ENCODE results near the gene MCM9.
"Not testable (repeated sequence)": the region's sequence is repeated elsewhere in the genome, so short reads cannot be mapped to it uniquely, and the experiment has no call there.

Gene MCM9

GRCh38 chr6:118791499-118791898 is 143.5 kb downstream of the MCM9 start:
- DNase-seq = no peak

GRCh38 chr6:118789954-118790353 is 145.0 kb downstream of the MCM9 start:
- DNase-seq = no peak

GRCh38 chr6:118789419-118789818 is 145.5 kb downstream of the MCM9 start:
- DNase-seq = no peak

GRCh38 chr6:118788702-118789101 is 146.3 kb downstream of the MCM9 start:
- DNase-seq = no peak

- peak in 1 of 2 experiments; percentile 5 for DNase-seq
Observed at GRCh38 chr6:118787724-118788423, 147.1 kb downstream of the MCM9 start.

- DNase-seq = no peak
Observed at GRCh38 chr6:118786596-118787453, 148.1 kb downstream of the MCM9 start.

- DNase-seq = no peak
Observed at GRCh38 chr6:118785601-118786000, 149.4 kb downstream of the MCM9 start.

GRCh38 chr6:118784641-118785164 is 150.3 kb downstream of the MCM9 start:
- DNase-seq = no peak

GRCh38 chr6:118783931-118784550 is 150.9 kb downstream of the MCM9 start:
- DNase-seq = no peak

GRCh38 chr6:118782651-118783050 is 152.3 kb downstream of the MCM9 start:
- DNase-seq = no peak

- DNase-seq = peak in 1 of 2 experiments; percentile 22
Observed at GRCh38 chr6:118781897-118782296, 153.1 kb downstream of the MCM9 start.

GRCh38 chr6:118780668-118781067 is 154.3 kb downstream of the MCM9 start:
- no peak for DNase-seq

GRCh38 chr6:118776607-118777549 is 158.1 kb downstream of the MCM9 start:
- DNase-seq = peak; percentile 63 to 68

- no peak for DNase-seq
Observed at GRCh38 chr6:118775381-118775780, 159.6 kb downstream of the MCM9 start.

- DNase-seq = no peak
Observed at GRCh38 chr6:118774581-118774980, 160.4 kb downstream of the MCM9 start.

GRCh38 chr6:118772886-118773285 is 162.1 kb downstream of the MCM9 start:
- DNase-seq = no peak

GRCh38 chr6:118771253-118771652 is 163.7 kb downstream of the MCM9 start:
- DNase-seq = no peak

GRCh38 chr6:118770835-118771234 is 164.1 kb downstream of the MCM9 start:
- no peak for DNase-seq

GRCh38 chr6:118770112-118770788 is 164.7 kb downstream of the MCM9 start:
- DNase-seq = no peak

GRCh38 chr6:118768904-118769325 is 166.0 kb downstream of the MCM9 start:
- no peak for DNase-seq

- no peak for DNase-seq
Observed at GRCh38 chr6:118768441-118768840, 166.5 kb downstream of the MCM9 start.

GRCh38 chr6:118765316-118765715 is 169.6 kb downstream of the MCM9 start:
- not testable (repeated sequence) for DNase-seq
